Neural crest cell (in vitro differentiated cells): Measurements from ENCODE around the gene PARP8. TPM values are rescaled to one million over a fixed set of nuclear protein-coding genes. Genes with fewer than 3 reads are reported as not detected.

Source experiments
- DNase-seq: peaks from one replicate; pipeline ENCODE4 v3.0.0; 2021; ENCODE audit warnings: low read depth, mixed read lengths, low spot score
- H3K27ac Mint-ChIP-seq: one replicate; pipeline ENCODE4 v1.8.0; 2021; ENCODE audit warnings: mild to moderate bottlenecking, mixed read lengths; ENCODE audit not compliant: unreplicated experiment
- H3K27me3 Mint-ChIP-seq: 2 replicates; pipeline ENCODE4 v1.8.0; 2021; ENCODE audit warnings: low read depth, mild to moderate bottlenecking, mixed read lengths
- H3K36me3 Mint-ChIP-seq: 2 replicates; pipeline ENCODE4 v1.8.0; 2021; ENCODE audit warnings: low read depth, mild to moderate bottlenecking, mixed read lengths
- H3K4me1 Mint-ChIP-seq: 2 replicates; pipeline ENCODE4 v1.8.0; 2021; ENCODE audit warnings: mixed read lengths
- H3K4me3 Mint-ChIP-seq: one replicate; pipeline ENCODE4 v1.8.0; 2021; ENCODE audit warnings: mild to moderate bottlenecking, mixed read lengths
- H3K9me3 Mint-ChIP-seq: 2 replicates; pipeline ENCODE4 v1.8.0; 2021; ENCODE audit warnings: mixed read lengths
- total RNA-seq: library from RNA; stranded (reverse); gene quantifications from 2 replicates; pipeline ENCODE4 v1.2.1, GENCODE V29; 2021
- TF ChIP-seq, protein P1 (sequence below): fragments of 200-600 bp; sonication (generic); conservative IDR thresholded peaks from 2 replicates; pipeline ENCODE4 v1.5.0; 2021; ENCODE audit warnings: antibody characterized with exemption, mild to moderate bottlenecking

Gene PARP8
- total RNA-seq, 1 donor from 2014 or later, result 31.0 TPM

DNA sequence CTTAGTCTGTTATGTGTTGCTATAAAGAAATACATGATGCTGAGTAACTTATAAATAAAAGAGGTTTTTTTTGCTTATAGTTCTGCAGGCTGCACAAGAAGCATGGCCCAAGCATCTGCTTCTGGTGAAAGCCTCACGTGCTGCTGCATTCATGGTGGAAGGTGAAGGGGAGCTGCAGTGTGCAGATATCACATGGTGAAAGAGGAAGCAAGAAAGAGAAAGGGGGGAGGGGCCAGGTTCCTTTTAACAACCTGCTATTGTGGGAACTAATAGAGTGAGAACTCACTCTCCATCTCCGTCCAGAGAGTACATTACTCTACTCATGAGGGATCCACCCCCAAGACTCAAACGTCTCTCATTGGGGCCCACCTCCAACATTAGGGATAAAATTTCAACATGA, 12.5 kb upstream of the PARP8 start:
- H3K27me3 Mint-ChIP-seq, result no peaks in the 10 kb centered on the region
- no peak overlapping the region for H3K4me3 Mint-ChIP-seq
- H3K27ac Mint-ChIP-seq, result no peak overlapping the region

DNA sequence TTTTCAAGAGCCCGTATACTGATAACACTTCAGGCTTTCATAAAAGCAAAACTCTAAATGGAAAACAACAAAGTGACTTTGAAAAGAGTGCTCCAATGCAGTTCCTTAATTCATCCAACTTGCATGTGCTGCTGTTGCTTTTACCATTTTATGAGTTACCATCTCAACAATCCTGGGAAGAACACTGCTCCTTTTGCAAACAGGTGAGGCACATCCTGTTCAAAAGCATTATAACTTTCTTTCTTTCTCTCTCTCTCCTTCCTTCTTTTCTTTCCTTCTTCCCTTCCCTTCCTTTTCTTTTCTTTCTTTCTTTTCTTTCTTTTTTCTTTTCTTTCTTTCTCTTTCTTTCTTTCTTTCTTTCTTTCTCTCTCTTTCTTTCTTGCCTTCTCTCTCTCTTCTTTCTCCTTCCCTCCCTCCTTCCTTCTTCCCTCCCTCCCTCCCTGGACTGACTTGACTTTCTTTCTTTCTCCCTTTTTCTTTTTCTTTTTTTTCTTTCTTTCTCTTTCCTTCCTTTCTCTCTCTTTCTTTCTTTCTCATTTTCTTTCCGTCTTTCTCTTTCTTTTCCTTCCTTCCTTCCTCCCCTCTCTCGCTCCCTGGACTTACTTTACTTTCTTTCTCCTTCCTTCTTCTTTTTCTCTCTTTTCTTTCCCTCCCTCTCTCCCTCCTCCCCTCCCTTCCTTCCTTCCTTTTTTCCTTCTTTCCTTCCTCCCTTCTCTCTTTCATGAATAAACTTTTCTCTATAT, 11.2 kb upstream of the PARP8 start:
- H3K9me3 Mint-ChIP-seq, result peaks cover 4% of the 10 kb centered on the region
- no peak for DNase-seq
- TF ChIP-seq, protein P1, sequence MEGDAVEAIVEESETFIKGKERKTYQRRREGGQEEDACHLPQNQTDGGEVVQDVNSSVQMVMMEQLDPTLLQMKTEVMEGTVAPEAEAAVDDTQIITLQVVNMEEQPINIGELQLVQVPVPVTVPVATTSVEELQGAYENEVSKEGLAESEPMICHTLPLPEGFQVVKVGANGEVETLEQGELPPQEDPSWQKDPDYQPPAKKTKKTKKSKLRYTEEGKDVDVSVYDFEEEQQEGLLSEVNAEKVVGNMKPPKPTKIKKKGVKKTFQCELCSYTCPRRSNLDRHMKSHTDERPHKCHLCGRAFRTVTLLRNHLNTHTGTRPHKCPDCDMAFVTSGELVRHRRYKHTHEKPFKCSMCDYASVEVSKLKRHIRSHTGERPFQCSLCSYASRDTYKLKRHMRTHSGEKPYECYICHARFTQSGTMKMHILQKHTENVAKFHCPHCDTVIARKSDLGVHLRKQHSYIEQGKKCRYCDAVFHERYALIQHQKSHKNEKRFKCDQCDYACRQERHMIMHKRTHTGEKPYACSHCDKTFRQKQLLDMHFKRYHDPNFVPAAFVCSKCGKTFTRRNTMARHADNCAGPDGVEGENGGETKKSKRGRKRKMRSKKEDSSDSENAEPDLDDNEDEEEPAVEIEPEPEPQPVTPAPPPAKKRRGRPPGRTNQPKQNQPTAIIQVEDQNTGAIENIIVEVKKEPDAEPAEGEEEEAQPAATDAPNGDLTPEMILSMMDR, result no peak
- H3K27ac Mint-ChIP-seq, result no peak overlapping the region
- H3K27me3 Mint-ChIP-seq, result no peaks in the 10 kb centered on the region
- no peaks in the 10 kb centered on the region for H3K36me3 Mint-ChIP-seq
- no peaks in the 10 kb centered on the region for H3K4me1 Mint-ChIP-seq
- no peak overlapping the region for H3K4me3 Mint-ChIP-seq

More for the DNA sequence above, 12.5 kb upstream of the PARP8 start:
- DNase-seq, result no peak
- H3K9me3 Mint-ChIP-seq, result peaks cover 4% of the 10 kb centered on the region
- TF ChIP-seq, protein P1, result no peak
- no peaks in the 10 kb centered on the region for H3K36me3 Mint-ChIP-seq
- H3K4me1 Mint-ChIP-seq, result peaks cover 6% of the 10 kb centered on the region

DNA sequence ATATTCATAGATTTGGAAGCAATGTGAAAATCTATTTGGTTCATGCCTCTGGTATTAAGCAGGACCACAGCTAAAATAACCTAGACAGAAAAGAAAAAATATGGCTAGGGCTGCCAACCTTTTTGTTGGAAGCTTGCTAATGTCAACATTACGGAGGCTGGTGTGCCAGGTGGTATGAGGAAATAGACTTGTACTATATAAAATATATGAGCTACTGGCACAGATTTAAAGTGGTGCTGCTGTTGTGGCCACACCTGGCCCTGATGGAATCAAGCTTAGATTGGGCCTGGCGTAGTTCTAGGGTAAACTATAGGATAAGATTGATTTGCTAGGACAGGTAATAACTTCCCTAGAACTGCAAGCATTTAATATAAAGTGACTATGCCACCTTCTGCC, 10.6 kb upstream of the PARP8 start:
- Mint-ChIP-seq H3K4me3 (no peak overlapping the region), H3K27ac (no peak overlapping the region), H3K36me3 (no peaks in the 10 kb centered on the region), H3K27me3 (no peaks in the 10 kb centered on the region), H3K9me3 (peaks cover 4% of the 10 kb centered on the region), H3K4me1 (no peaks in the 10 kb centered on the region)
- no peak for DNase-seq
- TF ChIP-seq, protein P1, result no peak

DNA sequence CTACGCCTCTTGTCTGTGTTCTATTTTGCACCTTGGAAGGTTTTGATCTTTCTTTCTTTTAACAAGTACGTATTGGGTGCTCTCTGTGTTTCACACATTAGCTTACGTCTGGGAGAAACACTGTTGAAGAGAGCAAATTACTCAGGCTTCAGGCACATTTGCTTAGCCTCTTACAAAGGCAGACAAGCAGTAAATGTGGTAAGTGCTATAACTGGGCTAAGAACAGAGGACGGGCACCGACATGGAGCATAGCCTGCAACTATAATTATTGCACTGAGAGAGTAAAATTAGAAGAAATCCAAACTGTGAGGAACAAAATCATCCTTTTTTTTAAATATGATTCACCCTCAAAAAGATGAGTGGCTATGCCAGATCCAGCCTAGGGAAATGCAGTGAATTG, 9.4 kb upstream of the PARP8 start:
- no peak for DNase-seq
- Mint-ChIP-seq H3K27me3 (no peaks in the 10 kb centered on the region), H3K4me3 (no peak overlapping the region), H3K27ac (no peak overlapping the region), H3K36me3 (no peaks in the 10 kb centered on the region), H3K9me3 (peaks cover 4% of the 10 kb centered on the region), H3K4me1 (no peaks in the 10 kb centered on the region)
- TF ChIP-seq, protein P1, result no peak

DNA sequence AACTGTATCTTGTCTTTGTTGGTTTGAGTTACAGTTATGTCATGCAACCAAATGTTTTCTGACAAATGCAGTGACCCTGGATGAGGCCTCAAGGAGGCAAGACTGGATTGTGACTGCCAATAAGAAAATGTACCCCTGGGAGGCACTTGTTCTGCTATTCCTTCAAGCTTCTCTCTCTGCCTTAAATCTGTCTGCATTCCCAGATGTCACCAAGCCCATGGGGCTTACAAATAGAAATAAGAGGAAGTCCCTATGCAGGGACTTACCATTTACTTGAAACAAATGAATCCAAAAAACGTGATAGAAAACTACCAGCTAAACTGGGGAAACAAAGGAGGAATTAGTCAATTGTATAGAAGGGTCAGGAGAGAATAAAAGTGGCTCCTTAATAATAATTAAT, 8.2 kb upstream of the PARP8 start:
- no peak overlapping the region for H3K27ac Mint-ChIP-seq
- no peak overlapping the region for H3K4me3 Mint-ChIP-seq
- no peaks in the 10 kb centered on the region for H3K36me3 Mint-ChIP-seq
- TF ChIP-seq, protein P1, result no peak
- no peak for DNase-seq
- H3K27me3 Mint-ChIP-seq, result no peaks in the 10 kb centered on the region
- peaks cover 4% of the 10 kb centered on the region for H3K9me3 Mint-ChIP-seq
- H3K4me1 Mint-ChIP-seq, result no peaks in the 10 kb centered on the region
